ENCODE data around the gene SERF2. TPM values are rescaled to one million over a fixed set of nuclear protein-coding genes. Genes with fewer than 3 reads are reported as not detected.
"Not testable (repeated sequence)": the region's sequence is repeated elsewhere in the genome, so short reads cannot be mapped to it uniquely, and the experiment has no call there.

Gene SERF2
- total RNA-seq, 1 donor from 2014 or later, result 228 TPM

- not testable (repeated sequence) for DNase-seq (ENCODE audit: low read depth in 2 of 2)
Observed at GRCh38 chr15:43829951-43830540, 37.9 kb downstream of the SERF2 start.

- DNase-seq (ENCODE audit: low read depth in 2 of 2), result not testable (repeated sequence)
Observed at GRCh38 chr15:43830691-43831275, 38.7 kb downstream of the SERF2 start.

- not testable (repeated sequence) for DNase-seq (ENCODE audit: low read depth in 2 of 2)
Observed at GRCh38 chr15:43831519-43832052, 39.5 kb downstream of the SERF2 start.

- DNase-seq (ENCODE audit: low read depth in 2 of 2), result not testable (repeated sequence)
Observed at GRCh38 chr15:43832485-43832884, 40.4 kb downstream of the SERF2 start.

- no peak for DNase-seq (ENCODE audit: low read depth in 2 of 2)
Observed at GRCh38 chr15:43845421-43845820, 53.3 kb downstream of the SERF2 start.

Other genes starting within 250 kb of the SERF2 start
- 11.6 and 23.8 TPM in 2 replicates for gene PPIP5K1, start 202.1 kb upstream of the SERF2 start, total RNA-seq
- not detected in 2 replicates for gene CKMT1B, start 198.3 kb upstream of the SERF2 start, total RNA-seq
- 0.13 TPM in 1 of 2 replicates, not detected in the other for gene STRC, start 173.5 kb upstream of the SERF2 start, total RNA-seq
- gene CATSPER2, start 143.5 kb upstream of the SERF2 start, total RNA-seq, result 0.13 and 0.63 TPM in 2 replicates
- gene CKMT1A, start 98.5 kb upstream of the SERF2 start, total RNA-seq, result not detected in 2 replicates
- gene PDIA3, start 45.9 kb upstream of the SERF2 start, total RNA-seq, result 114 and 146 TPM in 2 replicates
- gene ELL3, start 15.4 kb upstream of the SERF2 start, total RNA-seq, result 1.5 and 1.9 TPM in 2 replicates
- not detected in 2 replicates for gene SERINC4, start 7.9 kb downstream of the SERF2 start, total RNA-seq
- gene HYPK, start 8.3 kb downstream of the SERF2 start, total RNA-seq, result 3.2 and 4.7 TPM in 2 replicates
- 15.9 and 20.7 TPM in 2 replicates for gene MFAP1, start 32.4 kb downstream of the SERF2 start, total RNA-seq
- gene WDR76, start 34.7 kb downstream of the SERF2 start, total RNA-seq, result 6.6 and 10.5 TPM in 2 replicates